Measurements from ENCODE around the gene MOBP.
A peak's percentile ranks its signal among the peaks of the same experiment; 100 is the strongest.
"Not testable (repeated sequence)": the region's sequence is repeated elsewhere in the genome, so short reads cannot be mapped to it uniquely, and the experiment has no call there.

The MOBP gene

DNA sequence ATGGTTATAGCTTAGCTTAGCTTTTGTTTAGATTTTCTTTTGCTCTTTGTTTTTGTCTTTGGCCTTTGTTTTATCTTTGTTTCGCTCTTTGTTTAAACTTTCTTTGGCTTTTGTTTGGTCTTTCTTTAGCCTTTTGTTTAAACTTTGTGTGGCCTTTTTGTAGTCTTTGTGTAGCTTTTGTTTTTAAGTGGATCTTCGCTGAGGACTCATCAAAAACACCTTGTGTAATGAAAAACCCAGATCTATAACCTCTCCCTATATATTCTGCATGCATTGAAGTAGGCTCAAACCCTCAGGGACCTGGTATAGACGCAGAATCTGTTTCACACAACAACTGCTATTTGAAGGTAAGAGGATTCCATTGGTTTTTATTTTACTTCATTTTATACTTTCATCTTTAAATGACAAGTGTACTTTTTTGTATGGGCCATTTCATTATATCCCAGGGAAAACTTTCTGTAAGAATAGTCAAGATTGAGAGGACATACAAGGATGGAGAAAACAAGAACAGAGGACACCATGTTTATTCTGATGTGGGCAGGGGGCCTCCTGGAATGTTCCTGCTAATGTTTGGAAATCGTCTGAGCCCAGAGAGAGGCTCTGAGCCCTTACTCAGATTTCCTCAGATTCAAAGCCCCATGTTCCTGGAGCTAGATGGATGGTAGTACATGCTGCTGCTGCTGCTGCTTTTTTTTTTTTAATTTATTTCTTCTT is at the start of gene MOBP:
MOBP (plus strand) TSS at position 287 of the 714 bp plus-strand sequence. CDS start 34,390 bp downstream, outside the sequence.
- FAIRE-seq: no peak

DNA sequence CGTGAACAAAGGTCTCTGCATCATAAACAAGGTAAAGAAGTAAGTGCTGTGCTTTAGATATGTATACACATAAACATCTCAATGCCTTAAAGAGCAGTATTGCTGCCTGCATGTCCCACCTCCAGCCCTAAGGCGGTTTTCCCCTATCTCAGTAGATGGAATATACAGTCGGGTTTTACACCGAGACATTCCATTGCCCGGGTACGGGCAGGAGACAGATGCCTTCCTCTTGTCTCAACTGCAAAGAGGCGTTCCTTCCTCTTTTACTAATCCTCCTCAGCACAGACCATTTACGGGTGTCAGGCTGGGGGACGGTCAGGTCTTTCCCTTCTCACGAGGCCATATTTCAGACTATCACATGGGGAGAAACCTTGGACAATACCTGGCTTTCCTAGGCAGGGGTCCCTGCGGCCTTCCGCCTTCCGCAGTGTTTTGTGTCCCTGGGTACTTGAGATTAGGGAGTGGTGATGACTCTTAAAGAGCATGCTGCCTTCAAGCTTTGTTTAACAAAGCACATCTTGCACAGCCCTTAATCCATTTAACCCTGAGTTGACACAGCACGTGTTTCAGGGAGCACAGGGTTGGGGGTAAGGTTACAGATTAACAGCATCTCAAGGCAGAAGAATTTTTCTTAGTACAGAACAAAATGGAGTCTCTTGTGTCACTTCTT is 48.8 kb upstream of the MOBP start:
- not testable (repeated sequence) for FAIRE-seq

GRCh38 chr3:39419742-39420315 is 47.7 kb upstream of the MOBP start:
- FAIRE-seq: no peak

DNA sequence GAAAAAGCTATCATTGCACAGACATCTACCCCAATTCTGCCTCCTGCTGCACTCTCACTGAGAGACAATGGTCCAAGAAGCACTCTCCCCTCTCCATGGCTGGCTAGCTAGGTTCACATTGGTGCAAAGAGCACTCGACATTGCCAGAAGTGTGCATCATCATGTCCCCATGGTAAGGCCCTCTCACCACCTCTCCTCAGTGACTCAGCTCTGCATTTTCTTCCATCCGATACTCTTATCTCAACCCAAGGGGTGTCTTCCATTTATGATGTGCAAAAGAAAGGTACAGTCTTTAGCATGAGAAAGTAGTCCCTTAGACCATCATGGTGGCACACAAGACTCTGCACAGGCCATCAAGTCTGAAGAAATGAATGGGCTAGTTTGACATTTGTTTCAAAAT is 46.9 kb upstream of the MOBP start:
- FAIRE-seq: no peak

DNA sequence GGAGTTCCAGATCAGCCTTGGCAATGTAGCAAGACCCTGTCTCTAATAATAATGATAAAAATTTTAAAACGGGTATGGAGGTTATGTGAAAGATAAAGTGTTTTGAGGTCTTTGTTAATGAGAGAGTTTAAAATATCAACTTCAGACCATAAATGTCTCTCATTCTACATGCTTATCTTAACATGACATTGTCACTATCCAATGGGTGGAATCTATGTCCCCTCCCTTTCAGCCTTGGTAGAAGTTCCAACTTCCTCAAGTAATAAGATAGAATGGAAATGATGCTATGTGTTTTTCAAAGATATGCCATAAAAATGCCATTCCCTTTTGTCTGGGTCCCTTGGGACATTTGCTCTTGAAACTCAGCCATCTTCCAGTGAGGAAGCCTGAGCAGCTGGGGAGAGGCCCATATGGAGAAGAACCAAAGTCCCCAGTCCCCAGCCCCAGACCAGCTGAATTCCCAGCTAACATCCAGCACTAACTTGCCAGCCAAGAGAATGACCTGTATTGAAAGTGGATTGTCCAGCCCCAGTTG is 44.0 kb upstream of the MOBP start:
- FAIRE-seq: no peak

DNA sequence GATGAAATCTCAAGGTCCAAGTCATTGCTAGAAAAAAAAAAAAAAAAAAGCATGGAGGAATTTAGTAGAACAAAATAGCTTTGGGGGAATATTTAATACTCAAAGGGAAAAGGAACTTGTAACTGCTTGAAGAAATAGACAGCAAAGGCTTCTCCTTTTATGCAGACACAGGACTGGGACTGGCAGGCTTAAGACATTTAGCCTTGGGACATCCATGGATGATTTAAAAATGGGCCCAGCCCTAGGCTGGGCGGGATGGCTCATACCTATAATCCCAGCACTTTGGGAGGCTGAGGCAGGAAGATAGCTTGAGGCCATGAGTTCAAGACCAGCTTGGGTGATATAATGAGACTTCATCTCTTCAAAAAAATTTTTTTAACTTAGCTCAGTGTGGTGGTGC is 41.2 kb upstream of the MOBP start:
- FAIRE-seq: no peak

DNA sequence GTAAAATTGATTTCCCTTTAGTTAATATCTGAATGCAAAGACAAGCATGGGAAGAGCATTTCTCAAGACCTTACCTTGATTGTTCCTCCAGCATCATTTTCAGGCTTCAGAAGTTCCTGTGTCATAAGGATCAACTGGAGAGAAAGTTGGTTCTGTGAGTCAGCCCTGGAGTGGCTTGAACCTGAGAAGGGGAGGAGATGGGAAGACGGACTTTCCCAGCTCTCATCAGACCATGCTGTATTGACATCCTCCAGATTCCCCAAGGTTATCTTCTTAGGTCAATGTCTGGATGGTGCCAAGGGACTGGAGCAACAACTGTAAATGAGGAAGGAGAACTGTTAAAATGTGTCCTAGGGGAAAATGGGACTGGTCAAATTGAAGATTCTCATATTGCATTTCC is 40.0 kb upstream of the MOBP start:
- FAIRE-seq: no peak

- FAIRE-seq: no peak
Observed at GRCh38 chr3:39428745-39429201, 38.7 kb upstream of the MOBP start.

GRCh38 chr3:39429466-39429865 is 38.0 kb upstream of the MOBP start:
- FAIRE-seq: no peak

DNA sequence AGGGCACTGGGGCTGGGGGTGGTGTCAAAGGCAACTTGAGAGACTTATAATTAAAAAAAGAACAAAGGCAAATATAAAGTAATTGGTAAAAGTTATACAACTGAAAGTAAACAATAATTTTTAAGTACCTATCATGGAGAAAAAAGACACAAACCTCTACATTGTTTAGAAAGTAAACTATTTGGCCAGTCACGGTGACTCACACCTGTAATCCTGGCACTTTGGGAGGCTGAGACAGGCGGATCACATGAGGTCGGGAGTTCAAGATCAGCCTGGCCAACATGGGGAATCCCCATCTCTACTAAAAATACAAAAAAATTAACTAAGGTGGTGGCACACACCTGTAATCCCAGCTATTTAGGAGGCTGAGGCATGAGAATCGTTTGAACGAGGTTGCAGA is 35.1 kb upstream of the MOBP start:
- no peak for FAIRE-seq

- no peak for FAIRE-seq
Observed at GRCh38 chr3:39433642-39434041, 33.8 kb upstream of the MOBP start.

DNA sequence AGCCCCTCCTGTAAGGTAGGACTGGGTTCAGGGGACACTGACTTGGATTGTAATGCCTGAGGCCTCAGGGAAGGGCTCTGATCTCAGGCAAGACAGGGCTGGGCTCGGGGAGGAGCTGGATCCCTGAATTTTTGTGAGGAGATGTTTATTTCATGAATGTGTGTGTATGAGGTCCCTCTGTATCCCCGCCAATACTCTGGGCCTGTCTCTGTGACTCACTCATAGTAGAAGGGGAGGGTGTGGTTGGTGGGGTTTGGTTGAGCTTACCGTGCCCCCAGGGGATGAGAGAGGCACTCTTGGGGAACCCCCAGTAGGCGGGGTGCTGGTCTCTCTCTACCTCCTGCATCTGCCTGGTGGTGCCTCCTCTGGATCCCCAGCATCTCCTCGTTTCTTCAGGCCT is 32.9 kb upstream of the MOBP start:
- no peak for FAIRE-seq

GRCh38 chr3:39435006-39435748 is 32.3 kb upstream of the MOBP start:
- no peak for FAIRE-seq

DNA sequence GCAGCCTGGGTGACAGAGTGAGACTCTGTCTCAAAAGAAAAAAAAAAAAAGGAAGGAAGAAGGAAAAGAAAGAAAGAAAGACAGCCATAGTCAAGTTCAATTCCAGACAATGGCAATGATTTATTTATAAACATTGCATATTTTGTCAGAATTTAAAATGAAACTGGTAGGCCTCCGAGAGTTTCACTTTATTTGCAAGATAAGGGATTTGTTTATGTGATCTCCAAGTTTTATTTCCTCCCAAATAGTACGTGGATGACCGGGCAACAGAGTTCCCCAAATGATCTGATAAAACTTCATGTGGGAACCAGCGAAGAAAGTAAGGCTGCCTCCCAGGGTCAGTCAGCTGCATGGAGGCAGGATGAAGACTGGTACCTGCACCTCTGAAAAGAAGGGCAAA is 28.6 kb upstream of the MOBP start:
- FAIRE-seq: no peak

DNA sequence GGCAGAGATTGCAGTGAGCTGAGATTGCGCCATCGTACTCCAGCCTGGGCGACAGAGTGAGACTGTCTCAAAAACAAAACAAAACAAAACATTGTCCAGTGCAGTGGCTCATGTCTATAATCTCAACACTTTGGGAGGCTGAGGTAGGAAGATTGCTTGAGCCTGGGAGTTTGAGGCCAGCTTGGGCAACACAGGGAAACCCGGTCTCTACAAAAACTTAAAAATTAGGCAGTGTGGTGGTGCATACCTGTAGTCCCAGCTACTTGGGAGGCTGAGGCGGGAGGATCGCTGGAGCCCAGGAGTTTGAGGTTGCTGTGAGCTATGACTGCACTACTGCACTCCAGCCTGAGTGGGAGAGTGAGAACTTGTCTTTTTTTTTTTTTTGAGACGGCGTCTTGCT is 27.2 kb upstream of the MOBP start:
- no peak for FAIRE-seq

GRCh38 chr3:39443530-39443929 is 23.9 kb upstream of the MOBP start:
- no peak for FAIRE-seq

DNA sequence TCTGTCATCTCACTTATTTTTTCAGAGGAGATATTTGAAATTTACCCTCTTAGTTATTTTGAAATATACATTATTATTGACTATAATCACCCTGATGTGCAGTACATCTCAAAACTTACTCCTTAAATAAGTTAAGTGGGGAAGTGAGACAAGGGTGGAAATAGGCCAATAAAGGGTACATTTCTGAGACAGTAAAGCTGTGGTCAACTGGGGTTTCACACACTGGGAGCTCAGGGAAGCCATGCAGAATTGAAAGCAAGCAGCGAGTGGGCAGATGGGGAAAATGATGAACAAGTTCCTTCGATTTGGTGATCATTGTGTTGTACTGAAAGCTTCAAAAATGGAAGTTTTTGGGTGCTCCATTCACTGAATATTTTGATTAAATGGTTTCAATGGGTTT is 21.6 kb upstream of the MOBP start:
- no peak for FAIRE-seq

DNA sequence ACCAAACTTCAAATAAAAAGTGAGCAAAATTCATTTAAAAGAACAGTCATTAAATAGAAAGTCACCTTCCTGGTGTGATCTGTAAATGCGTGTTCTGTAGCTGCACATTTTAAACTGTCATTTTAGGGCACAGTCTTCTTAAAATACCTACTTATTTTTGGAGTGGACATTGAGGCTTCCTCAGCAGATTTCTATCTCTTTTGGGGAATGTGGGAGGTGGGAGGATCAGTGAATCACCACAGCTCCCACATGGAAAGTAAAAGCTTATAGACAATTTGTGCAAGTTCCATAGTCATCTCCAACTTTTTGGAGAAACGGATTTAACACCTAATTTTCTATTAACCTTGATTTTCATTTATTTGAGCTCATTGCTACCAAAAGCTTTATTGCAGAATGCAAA is 21.0 kb upstream of the MOBP start:
- no peak for FAIRE-seq

GRCh38 chr3:39447637-39448483 is 19.6 kb upstream of the MOBP start:
- FAIRE-seq: peak; percentile 73

- no peak for FAIRE-seq
Observed at GRCh38 chr3:39448506-39449233, 18.8 kb upstream of the MOBP start.

- FAIRE-seq: no peak
Observed at GRCh38 chr3:39449796-39450195, 17.7 kb upstream of the MOBP start.

DNA sequence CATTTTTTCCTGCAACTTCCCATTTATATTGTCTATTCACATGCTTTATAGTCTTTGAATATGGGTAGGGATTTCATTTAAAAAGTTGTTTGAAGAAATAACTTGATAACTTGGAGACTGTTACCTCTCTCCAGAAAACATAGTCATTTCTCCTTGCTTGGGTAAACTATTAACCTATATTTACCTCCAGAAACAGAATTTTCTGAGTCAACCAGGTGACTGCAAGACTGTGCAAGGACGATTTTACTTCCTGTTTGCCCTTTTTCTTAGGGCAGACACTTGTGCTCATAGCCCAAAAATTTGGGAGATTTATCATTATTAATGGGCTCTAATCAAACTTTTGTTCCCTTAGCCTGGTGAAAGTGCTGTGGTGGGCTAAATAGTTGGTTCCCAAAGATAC is 14.3 kb upstream of the MOBP start:
- no peak for FAIRE-seq
